HEK293 (cell line): ENCODE measurements around the gene CA10.
A peak's percentile ranks its signal among the peaks of the same experiment; 100 is the strongest.

Experiments
- CTCF ChIA-PET: fragments of 350-600 bp; formaldehyde crosslinking; extraction: SDS; loops from one replicate; lab custom pipeline; 2021; ENCODE audit warnings: antibody characterized with exemption; lab: Yijun Ruan, JAX
- POLR2A ChIA-PET: fragments of 300-600 bp; formaldehyde crosslinking; extraction: SDS; loops from one replicate; lab custom pipeline; 2020; ENCODE audit warnings: antibody characterized with exemption, inconsistent platforms; lab: Yijun Ruan, JAX
- H3K27ac ChIP-seq: fragments of 200-500 bp; sonication (Bioruptor generic); 2 replicates; pipeline ENCODE4 v1.5.1; 2014; ENCODE audit warnings: low read depth, low read length, control low read depth, inconsistent platforms; ENCODE audit errors: extremely low read depth
- H3K36me3 ChIP-seq, 2 experiments: fragments of 200-500 bp in 1 of 2; sonication (Bioruptor generic) in 1 of 2; 1 replicate in 1 of 2; 2 replicates in 1 of 2; pipeline ENCODE4 v1.5.1; 2014 to 2017; ENCODE audit warnings: inconsistent platforms in 2 of 2, low read length in 2 of 2; ENCODE audit not compliant: control insufficient read depth in 2 of 2, insufficient read depth in 1 of 2
- H3K4me1 ChIP-seq: fragments of 200-500 bp; sonication (Bioruptor generic); 2 replicates; pipeline ENCODE4 v1.5.1; 2014; ENCODE audit warnings: mild to moderate bottlenecking, low read length, inconsistent platforms; ENCODE audit not compliant: control insufficient read depth, insufficient read depth
- H3K4me3 ChIP-seq: 2 replicates; pipeline ENCODE4 v1.5.1; 2011; ENCODE audit warnings: low read depth, mild to moderate bottlenecking, control low read depth, low read length, moderate library complexity
- H3K9me3 ChIP-seq: fragments of 200-500 bp; sonication (Bioruptor generic); 2 replicates; pipeline ENCODE4 v1.5.1; 2014; ENCODE audit warnings: low read depth, low read length, inconsistent platforms; ENCODE audit not compliant: control insufficient read depth, insufficient read depth
- BCL11B ChIP-seq: fragments of 450-650 bp; formaldehyde crosslinking; IDR thresholded peaks from 2 replicates; pipeline ENCODE4 v1.5.1; 2016; ENCODE audit warnings: low read depth, missing biosample characterization, missing genetic modification characterization
- KLF8 ChIP-seq: fragments of 450-650 bp; formaldehyde crosslinking; IDR thresholded peaks from 2 replicates; pipeline ENCODE4 v1.5.1; 2016; ENCODE audit warnings: missing biosample characterization, missing genetic modification characterization
- ZNF157 ChIP-seq: fragments of 450-650 bp; formaldehyde crosslinking; IDR thresholded peaks from 2 replicates; pipeline ENCODE4 v1.5.1; 2016; ENCODE audit warnings: missing biosample characterization, missing genetic modification characterization
- ZNF184 ChIP-seq: fragments of 450-650 bp; IDR thresholded peaks from 2 replicates; pipeline ENCODE4 v1.5.1; 2018; ENCODE audit warnings: missing biosample characterization, mild to moderate bottlenecking, missing genetic modification characterization
- ZNF23 ChIP-seq: fragments of 450-650 bp; formaldehyde crosslinking; IDR thresholded peaks from 2 replicates; pipeline ENCODE4 v1.5.1; 2016; ENCODE audit warnings: missing biosample characterization, missing genetic modification characterization, borderline replicate concordance
- ZNF26 ChIP-seq: fragments of 450-650 bp; formaldehyde crosslinking; IDR thresholded peaks from 2 replicates; pipeline ENCODE4 v1.5.1; 2016; ENCODE audit warnings: missing biosample characterization, missing genetic modification characterization
- ZNF274 ChIP-seq, 2 experiments: fragments of 200-500 bp in 1 of 2; fragments of 450-650 bp in 1 of 2; sonication (Bioruptor generic) in 1 of 2; formaldehyde crosslinking in 1 of 2; IDR thresholded peaks; 2 replicates each; pipeline versions ENCODE4 v1.5.1 to v1.6.1; 2014 to 2016; ENCODE audit warnings: borderline replicate concordance in 1 of 2, inconsistent platforms in 1 of 2, low read length in 1 of 2, missing biosample characterization in 1 of 2, missing genetic modification characterization in 1 of 2
- ZNF292 ChIP-seq: fragments of 450-650 bp; formaldehyde crosslinking; IDR thresholded peaks from 2 replicates; pipeline ENCODE4 v1.5.1; 2016; ENCODE audit warnings: low read depth, missing biosample characterization, missing genetic modification characterization, borderline replicate concordance
- ZNF37A ChIP-seq: fragments of 450-650 bp; IDR thresholded peaks from 2 replicates; pipeline ENCODE4 v1.5.1; 2018; ENCODE audit warnings: missing biosample characterization, missing genetic modification characterization
- ZNF548 ChIP-seq: fragments of 450-650 bp; formaldehyde crosslinking; IDR thresholded peaks from 2 replicates; pipeline ENCODE4 v1.5.1; 2016; ENCODE audit warnings: missing biosample characterization, missing genetic modification characterization
- ZNF585B ChIP-seq: fragments of 450-650 bp; formaldehyde crosslinking; IDR thresholded peaks from 2 replicates; pipeline ENCODE4 v1.5.1; 2016; ENCODE audit warnings: missing biosample characterization, missing genetic modification characterization
- ZNF629 ChIP-seq: fragments of 450-650 bp; formaldehyde crosslinking; IDR thresholded peaks from 2 replicates; pipeline ENCODE4 v1.5.1; 2017; ENCODE audit warnings: missing biosample characterization, missing genetic modification characterization
- ZNF701 ChIP-seq: fragments of 450-650 bp; formaldehyde crosslinking; IDR thresholded peaks from 2 replicates; pipeline ENCODE4 v1.5.1; 2016; ENCODE audit warnings: missing biosample characterization, missing genetic modification characterization
- ZNF76 ChIP-seq: fragments of 450-650 bp; formaldehyde crosslinking; IDR thresholded peaks from 2 replicates; pipeline ENCODE4; 2016; ENCODE audit warnings: low read depth, missing biosample characterization, missing genetic modification characterization, borderline replicate concordance
- ZNF837 ChIP-seq: fragments of 450-650 bp; formaldehyde crosslinking; IDR thresholded peaks from 2 replicates; pipeline ENCODE4 v1.5.1; 2016; ENCODE audit warnings: missing biosample characterization, missing genetic modification characterization
- ZSCAN16 ChIP-seq: fragments of 450-650 bp; formaldehyde crosslinking; IDR thresholded peaks from 2 replicates; pipeline ENCODE4 v1.5.1; 2016; ENCODE audit warnings: missing biosample characterization, missing genetic modification characterization
- ZSCAN18 ChIP-seq: fragments of 450-650 bp; formaldehyde crosslinking; IDR thresholded peaks from 2 replicates; pipeline ENCODE4 v1.5.1; 2016; ENCODE audit warnings: missing biosample characterization, missing genetic modification characterization
- ZSCAN23 ChIP-seq: fragments of 450-650 bp; formaldehyde crosslinking; IDR thresholded peaks from 2 replicates; pipeline ENCODE4 v1.5.1; 2016; ENCODE audit warnings: missing biosample characterization, missing genetic modification characterization
- TF ChIP-seq, protein P1 (sequence below): fragments of 450-650 bp; IDR thresholded peaks from 2 replicates; pipeline ENCODE4 v1.5.1; 2018; ENCODE audit warnings: missing biosample characterization, mild to moderate bottlenecking, missing genetic modification characterization
- TF ChIP-seq, protein P2 (sequence below): fragments of 450-650 bp; formaldehyde crosslinking; IDR thresholded peaks from 2 replicates; pipeline ENCODE4 v1.5.1; 2016; ENCODE audit warnings: missing biosample characterization, missing genetic modification characterization, borderline replicate concordance

CA10 gene

GRCh38 chr17:52147872-52148271, 10.6 kb downstream of the CA10 start:
- Histone ChIP-seq H3K4me3 (no peak overlapping the region), H3K36me3 (no peaks in the 10 kb centered on the region), H3K9me3 (no peaks in the 10 kb centered on the region), H3K27ac (peak overlapping the region; percentile 82), H3K4me1 (peaks cover 8% of the 10 kb centered on the region)
- no peak for TF ChIP-seq BCL11B
- TF ChIP-seq ZNF629: no peak
- TF ChIP-seq KLF8: no peak
- ChIA-PET CTCF (no interaction called here), POLR2A (no interaction called here)

DNA sequence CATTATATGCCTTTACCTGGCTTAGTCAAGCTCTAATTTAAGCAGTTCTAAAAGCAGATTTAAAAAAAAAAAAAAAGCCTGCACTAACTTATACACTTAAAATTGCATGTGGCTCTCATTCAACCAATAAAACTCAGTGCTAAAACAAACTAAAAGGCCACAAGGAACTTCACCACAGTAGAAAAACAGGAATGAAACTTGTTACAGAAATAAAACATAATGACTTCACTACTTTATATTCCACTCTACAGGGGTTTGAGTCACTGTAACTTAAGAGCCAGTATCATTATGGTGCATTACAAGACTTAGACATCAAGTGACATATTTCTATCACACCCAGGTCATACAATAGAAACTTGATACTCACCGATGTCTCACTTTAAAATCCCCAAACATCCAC, 11.1 kb downstream of the CA10 start:
- Histone ChIP-seq H3K27ac (peak overlapping the region; percentile 82; the same call in 1 of the 2 replicates), H3K36me3 (no peaks in the 10 kb centered on the region), H3K4me3 (no peak overlapping the region), H3K9me3 (no peaks in the 10 kb centered on the region), H3K4me1 (peaks cover 8% of the 10 kb centered on the region)
- ChIA-PET CTCF (no interaction called here), POLR2A (no interaction called here)
- TF ChIP-seq ZNF701 (tag by site-specific recombination) (no peak), ZNF37A (no peak), KLF8 (no peak), ZSCAN18 (no peak), ZNF26 (tag by site-specific recombination) (no peak), ZNF184 (no peak)

GRCh38 chr17:52145476-52145875, 13.0 kb downstream of the CA10 start:
- POLR2A ChIA-PET: no interaction called here
- Histone ChIP-seq H3K4me1 (peaks cover 8% of the 10 kb centered on the region), H3K4me3 (no peak overlapping the region), H3K9me3 (no peaks in the 10 kb centered on the region), H3K27ac (no peak overlapping the region), H3K36me3 (no peaks in the 10 kb centered on the region)
- CTCF ChIA-PET: interaction anchor here (0.7 kb wide), 1 partner anchor 567 kb away, joined by 3 read pairs; no protein-coding TSS in a partner anchor
- no peak for TF ChIP-seq ZNF629

DNA sequence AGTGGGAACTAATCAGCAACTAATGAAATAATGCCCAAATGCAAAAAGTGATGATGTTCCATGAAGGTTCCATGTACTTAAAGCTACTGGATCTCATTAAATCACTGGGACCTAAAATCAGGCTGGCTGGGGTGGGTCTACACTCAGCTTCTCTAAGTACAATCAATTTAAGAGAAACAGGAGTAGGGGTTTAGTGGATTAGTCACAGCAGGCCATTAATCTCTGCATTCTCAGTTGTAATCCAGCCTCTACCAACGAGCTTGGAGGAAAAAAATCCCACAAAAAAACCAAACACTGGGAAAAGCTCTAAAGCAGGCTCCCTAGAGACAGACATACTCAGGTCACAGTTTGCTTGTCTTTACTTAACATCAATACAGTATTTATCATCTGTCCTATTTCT, 15.0 kb downstream of the CA10 start:
- no peak overlapping the region for H3K4me3 ChIP-seq
- no peak overlapping the region for H3K27ac ChIP-seq
- no peaks in the 10 kb centered on the region for H3K9me3 ChIP-seq
- POLR2A ChIA-PET: no interaction called here
- peaks cover 8% of the 10 kb centered on the region for H3K4me1 ChIP-seq
- CTCF ChIA-PET: no interaction called here
- no peaks in the 10 kb centered on the region for H3K36me3 ChIP-seq
- no peak for TF ChIP-seq ZNF157 (tag by site-specific recombination)
- TF ChIP-seq ZNF292 (tag by site-specific recombination): no peak
- no peak for TF ChIP-seq ZNF585B
- TF ChIP-seq, protein P1, sequence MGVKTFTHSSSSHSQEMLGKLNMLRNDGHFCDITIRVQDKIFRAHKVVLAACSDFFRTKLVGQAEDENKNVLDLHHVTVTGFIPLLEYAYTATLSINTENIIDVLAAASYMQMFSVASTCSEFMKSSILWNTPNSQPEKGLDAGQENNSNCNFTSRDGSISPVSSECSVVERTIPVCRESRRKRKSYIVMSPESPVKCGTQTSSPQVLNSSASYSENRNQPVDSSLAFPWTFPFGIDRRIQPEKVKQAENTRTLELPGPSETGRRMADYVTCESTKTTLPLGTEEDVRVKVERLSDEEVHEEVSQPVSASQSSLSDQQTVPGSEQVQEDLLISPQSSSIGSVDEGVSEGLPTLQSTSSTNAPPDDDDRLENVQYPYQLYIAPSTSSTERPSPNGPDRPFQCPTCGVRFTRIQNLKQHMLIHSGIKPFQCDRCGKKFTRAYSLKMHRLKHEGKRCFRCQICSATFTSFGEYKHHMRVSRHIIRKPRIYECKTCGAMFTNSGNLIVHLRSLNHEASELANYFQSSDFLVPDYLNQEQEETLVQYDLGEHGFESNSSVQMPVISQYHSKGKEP (tag by site-specific recombination): no peak
- no peak for TF ChIP-seq ZSCAN16 (tag by site-specific recombination)
- no peak for TF ChIP-seq ZNF548 (tag by site-specific recombination)
- no peak for TF ChIP-seq ZNF274 (IDR thresholded peaks at IDR 0.05; ENCODE audit: low read length)
- TF ChIP-seq ZNF274 (tag by site-specific recombination; IDR thresholded peaks at IDR 0.05; ENCODE audit: borderline replicate concordance): no peak
- TF ChIP-seq ZSCAN23: no peak
- no peak for TF ChIP-seq ZNF76 (tag by site-specific recombination)
- TF ChIP-seq ZNF837: no peak
- TF ChIP-seq ZNF23 (tag by site-specific recombination): no peak
- TF ChIP-seq, protein P2, sequence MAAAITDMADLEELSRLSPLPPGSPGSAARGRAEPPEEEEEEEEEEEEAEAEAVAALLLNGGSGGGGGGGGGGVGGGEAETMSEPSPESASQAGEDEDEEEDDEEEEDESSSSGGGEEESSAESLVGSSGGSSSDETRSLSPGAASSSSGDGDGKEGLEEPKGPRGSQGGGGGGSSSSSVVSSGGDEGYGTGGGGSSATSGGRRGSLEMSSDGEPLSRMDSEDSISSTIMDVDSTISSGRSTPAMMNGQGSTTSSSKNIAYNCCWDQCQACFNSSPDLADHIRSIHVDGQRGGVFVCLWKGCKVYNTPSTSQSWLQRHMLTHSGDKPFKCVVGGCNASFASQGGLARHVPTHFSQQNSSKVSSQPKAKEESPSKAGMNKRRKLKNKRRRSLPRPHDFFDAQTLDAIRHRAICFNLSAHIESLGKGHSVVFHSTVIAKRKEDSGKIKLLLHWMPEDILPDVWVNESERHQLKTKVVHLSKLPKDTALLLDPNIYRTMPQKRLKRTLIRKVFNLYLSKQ: no peak
